HG02981 (cell line): Measurements from ENCODE around the gene SNX8.
"Not testable (repeated sequence)": the region's sequence is repeated elsewhere in the genome, so short reads cannot be mapped to it uniquely, and the experiment has no call there.

Experiments used
- ATAC-seq: cut with Tn5 transposase; IDR thresholded peaks from one replicate; pipeline ENCODE4 v1.9.1; 2021; ENCODE audit warnings: mild to moderate bottlenecking, moderate library complexity; ENCODE audit not compliant: unreplicated experiment

SNX8 gene

DNA sequence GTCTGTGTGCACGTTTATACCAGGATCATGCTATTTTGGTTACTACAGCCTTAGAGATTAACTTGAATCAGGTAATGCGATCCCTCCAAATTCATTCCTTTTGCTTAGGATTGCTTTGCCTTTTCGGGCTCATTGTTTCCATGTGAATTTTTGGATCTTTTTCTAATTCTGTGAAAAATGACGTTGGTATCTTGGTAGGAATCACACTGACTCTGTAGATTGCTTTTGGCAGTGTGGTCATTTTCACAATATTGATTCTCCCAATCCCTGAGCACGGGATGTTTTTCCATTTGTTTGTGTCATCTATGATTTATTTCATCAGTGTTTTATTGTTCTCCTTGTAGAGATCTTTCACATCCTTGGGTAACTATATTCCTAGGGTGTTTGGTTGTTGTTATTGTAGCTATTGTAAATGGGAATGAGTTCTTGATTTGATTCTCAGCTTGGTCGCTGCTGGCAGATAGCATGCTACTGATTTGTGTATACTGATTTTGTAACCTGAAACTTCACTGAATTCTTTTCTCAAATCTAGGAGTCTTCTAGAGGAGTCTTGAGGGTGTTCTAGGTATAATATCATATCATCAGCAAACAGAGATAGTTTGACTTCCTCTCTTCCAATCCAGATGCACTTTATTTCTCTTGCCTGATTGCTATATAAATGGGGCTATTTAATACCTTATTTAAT, 18.2 kb downstream of the SNX8 start:
- no peak for ATAC-seq

DNA sequence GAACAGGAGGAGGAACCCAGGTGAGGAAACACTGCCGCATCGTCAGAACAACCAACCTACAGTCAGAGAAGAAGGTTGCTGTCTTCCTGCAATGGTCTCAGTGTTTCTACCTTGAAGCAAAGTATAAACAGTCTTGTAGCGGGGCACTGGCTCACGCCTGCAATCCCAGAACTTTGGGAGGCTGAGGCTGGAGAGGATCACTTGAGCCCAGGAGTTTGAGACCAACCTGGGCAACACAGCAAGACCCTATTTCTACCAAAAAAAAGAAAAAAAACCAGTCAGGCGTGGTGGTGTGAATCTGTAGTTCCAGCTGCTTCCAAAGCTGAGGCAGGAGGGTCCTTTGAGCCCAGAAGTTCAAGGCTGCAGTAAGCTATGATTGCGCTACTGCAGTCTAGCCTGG, 23.4 kb downstream of the SNX8 start:
- ATAC-seq: no peak

DNA sequence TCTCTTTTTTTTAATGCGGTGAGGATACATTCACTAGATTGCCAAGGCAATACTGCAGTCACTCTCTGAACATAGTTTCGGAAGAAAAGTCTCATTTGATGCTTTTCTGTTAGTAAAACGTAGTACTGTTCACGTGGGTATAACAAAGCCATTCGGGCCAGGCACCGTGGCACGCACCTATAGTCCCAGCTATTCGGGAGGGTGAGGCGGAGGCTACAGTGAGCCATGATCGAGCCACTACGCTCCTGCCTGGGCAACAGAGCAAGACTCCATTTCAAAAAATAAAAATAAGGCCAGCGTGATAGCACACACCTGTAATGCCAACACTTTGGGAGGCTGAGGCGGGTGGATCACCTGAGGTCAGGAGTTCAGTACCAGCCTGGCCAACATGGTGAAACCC, 24.6 kb downstream of the SNX8 start:
- no peak for ATAC-seq

DNA sequence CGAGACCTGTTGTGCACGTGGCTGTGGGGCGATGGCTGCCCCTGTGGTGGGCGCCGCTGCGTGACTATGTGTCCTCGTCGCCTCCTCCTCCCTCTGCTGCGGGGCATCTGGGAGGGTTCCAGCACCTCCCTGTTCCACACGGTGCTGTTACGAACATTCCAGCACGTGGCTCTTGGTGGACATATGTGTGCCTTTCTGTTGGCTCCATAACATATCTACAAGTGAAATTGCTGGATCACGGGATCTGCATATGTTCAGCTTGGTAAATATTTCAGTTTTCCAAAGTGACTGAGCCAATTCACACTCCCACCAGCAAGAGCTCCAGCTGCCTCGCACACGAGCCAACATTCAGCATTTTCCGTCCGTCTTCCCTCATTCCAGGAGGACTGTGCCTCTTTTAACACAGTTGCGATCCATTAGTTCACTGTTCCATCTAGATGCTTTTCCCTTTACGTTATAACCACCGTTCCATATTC, 25.1 kb downstream of the SNX8 start:
- no peak for ATAC-seq

DNA sequence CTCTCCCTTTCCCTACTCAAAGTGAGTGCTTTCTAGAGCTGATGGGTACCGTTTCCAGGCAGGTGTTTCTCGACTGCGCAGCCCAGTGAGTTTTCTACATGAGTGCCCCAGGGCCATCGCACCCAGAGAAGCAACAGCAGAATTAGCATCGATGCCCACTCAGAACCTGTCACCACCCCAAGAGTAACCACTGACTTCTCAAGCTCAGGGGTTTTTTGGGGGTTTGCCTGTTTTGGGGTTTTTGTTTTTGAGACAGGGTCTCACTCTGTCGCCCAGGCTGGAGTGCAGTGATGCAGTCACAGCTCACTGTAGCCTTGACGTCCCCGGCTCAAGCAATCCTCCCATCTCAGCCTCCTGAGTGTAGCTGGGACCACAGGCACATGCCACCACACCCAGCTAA, 25.7 kb downstream of the SNX8 start:
- peak; percentile 60 for ATAC-seq

DNA sequence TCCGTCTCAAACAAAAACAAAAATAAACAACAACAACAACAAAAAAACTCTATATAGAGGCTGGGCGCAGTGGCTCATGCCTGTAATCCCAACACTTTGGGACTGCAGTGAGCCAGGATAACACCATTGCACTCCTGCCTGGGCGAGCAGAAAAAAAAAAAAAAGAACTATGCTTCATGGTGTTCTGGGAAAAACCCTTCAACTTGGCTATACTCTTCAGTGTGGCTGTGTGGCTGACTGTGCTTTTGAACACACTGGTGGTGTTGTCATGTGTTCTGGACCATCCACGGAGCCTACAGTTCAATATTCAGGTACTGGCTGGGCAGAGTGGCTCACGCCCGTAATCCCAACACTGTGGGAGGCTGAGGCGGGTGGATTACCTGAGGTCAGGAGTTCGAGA, 26.5 kb downstream of the SNX8 start:
- no peak for ATAC-seq

DNA sequence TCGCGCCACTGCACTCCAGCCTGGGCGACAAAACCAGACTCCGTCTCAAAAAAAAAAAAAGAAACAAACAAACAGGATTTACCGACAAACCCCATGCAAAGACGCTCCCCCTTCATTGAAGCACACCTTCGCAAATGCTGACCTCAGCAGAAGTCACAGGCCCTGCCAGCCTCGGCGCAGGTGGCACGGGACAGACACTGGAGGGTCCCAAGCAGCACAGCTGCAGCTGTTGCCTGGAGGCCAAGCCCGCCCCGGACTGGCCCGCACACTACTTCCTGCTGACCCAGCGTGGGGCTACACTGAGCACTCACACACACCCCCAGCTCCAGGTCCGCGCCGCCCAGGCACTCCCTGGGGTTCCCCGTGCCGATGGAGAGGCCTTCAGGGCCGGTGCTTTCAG, 31.2 kb downstream of the SNX8 start:
- ATAC-seq: no peak

DNA sequence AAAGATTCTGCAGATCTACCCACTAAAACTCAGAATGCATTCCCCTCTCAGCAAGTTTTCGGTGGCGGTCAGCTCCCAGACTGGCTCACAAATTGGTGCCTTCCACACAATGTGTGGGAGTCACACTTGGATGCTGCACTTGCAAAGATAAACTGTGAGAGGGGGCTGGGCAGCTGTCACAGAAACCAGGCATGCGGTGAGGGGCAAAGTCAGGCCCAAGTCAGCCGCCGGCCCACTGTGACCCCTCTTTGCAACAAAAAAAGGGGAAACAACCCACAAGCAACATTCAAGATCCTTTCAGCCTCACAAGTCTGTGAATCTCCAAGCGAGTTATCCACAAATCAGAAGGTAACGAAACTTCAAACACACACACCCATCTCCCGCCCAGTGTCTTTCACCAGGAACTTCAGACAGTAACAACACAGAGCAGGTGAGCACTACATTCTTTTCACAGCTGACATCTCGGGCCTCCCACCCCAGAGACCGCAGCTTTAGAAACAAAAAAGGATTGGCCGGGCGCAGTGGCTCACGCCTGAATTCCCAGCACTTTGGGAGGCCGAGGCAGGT, 32.0 kb downstream of the SNX8 start:
- ATAC-seq: no peak

DNA sequence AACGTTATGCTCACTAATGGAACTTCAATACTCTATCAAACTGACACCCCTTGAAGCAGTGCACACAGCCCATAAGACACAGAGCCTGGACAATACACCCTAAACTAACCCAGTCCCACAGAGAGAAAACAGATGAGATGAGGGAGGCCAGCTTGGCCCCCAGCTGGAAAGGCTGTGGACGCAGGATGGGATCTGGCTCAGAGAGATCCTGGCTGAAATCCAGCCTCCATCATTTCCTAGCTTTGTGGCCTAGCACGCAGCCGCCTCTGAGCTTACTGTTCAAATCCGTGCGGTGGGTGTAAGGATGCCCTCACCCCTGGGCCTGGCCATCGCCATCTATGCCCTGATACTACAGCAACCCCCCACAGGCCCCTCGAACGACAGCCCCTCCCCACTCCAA, 32.7 kb downstream of the SNX8 start:
- ATAC-seq: no peak

DNA sequence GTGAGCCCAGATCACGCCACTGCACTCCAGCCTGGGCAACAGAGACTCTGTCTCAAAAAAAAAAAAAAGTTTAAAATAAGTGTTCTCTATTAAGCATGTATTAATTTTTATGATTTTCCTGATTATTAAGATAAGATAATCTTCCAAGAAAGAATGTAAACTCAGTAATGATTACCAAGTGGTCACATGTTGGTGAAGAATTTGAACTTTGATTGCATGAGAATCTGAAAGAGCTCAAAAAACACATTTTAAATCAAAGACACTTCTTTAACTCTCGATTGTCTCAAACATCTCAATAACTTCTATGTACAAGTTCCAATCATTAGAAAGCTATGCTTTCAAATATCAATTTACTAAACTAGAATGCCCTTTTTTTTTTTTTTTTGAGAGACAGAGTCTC, 33.8 kb downstream of the SNX8 start:
- ATAC-seq: no peak

DNA sequence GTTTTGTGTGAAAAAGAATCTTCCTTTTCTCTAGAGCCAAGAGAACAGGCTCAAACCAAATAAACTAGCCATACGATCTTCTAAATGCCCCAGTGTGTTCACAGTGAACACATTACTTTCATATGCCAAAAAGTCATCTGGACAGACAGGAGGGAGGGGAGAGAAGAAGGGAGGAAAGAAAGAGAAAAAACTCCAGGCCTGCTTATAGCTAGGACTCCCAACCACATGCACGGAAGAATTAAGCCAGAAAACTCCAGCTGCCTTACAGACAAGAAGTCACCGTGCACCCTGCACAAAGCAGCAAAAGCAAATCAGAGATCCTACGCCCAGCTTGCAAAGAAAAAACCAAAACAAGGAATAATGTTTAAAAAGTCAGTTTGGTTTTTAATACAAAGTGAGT, 34.3 kb downstream of the SNX8 start:
- no peak for ATAC-seq

DNA sequence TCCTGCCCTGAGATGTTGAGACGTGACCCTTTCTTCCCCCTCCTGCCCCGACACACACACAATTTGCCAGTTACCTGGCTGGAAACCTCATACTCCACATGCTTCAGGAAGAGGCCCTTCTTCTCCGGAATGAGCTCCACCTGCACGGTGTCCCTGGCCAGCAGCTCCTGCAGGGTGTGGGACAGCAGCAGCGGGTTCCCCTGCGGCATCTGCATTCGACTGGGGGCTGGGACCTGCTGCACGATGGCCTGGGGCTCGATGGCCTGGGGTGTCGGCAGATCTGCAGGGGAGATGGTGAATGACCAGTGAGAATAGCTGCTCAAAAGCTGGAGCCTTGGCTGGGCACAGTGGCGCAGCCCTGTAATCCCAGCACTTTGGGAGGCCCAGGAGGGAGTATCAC, 36.2 kb downstream of the SNX8 start:
- no peak for ATAC-seq

DNA sequence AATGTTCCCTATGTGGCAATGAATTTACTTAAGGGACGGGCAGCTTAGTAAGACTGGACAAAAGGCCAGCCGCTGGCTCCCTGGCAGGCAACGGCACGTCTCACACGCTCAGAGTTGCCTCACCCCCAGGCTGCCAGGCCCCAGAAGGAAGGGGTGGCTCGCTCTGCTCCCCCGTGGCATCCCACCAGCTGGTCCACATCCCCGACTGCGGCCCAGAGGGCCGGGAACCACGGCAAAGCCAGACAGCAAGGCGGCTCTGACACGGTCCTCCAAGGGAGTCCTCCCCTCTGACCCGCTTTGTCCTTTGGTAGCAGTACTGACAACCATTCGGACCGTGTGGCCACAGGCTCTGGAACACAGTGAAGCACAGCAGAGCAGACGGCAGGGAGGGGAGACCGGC, 38.1 kb downstream of the SNX8 start:
- no peak for ATAC-seq

DNA sequence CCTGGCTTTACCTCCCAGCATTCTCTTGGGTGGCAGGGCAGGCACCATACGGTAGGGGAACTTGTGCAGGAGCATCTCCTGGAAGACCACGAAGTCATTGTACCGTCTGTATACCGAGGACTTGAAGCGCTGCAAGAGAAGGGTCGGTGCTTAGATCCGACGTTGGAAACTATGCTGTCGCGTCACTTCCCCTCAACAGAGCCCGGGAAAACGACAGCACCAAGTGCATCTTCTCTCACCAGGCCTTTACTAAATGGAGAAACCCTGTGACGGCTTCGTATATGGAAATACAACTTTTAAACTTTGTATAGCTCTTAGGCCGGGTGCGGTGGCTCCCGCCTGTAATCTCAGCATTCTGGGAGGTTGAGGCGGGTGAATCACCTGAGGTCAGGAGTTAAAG, 39.1 kb downstream of the SNX8 start:
- no peak for ATAC-seq

DNA sequence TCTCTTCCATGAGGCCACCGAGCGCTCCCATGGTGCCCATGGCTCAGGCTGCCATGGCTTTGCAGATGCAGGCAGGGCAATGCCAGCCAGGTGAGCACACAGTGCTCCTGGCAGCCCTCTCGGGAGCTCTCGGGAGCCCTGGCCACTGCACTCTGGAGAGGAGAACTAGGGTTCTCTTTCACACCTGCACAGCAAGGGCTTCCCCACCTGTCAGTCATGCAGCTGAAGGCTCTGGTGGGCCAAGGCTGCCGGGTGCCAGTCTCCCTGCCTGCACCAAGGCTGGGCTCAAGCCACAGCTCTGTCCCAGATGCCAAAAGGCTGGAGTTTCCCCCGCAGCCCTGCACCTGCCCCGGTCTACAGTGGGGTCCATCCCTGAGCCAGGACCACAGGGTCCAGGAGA, 39.6 kb downstream of the SNX8 start:
- no peak for ATAC-seq

DNA sequence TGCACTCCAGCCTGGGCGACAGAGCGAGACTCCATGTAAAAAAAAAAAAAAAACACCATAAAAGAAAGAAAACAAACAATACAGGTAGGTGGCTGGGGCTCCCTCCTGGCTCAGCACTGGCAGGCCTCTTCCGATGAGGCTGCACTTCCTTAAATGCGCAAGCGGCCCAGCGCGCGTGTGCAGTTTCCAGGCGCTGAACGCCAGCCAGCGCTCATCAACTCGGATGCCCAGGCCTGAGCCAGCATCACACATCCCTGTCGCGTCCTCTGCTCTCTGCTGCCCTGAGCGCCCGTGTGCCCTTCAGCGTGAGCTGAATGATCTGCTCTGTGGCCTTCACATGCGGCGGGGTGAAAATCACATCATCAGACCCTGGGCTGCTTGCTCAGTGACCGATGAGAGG, 40.4 kb downstream of the SNX8 start:
- no peak for ATAC-seq

DNA sequence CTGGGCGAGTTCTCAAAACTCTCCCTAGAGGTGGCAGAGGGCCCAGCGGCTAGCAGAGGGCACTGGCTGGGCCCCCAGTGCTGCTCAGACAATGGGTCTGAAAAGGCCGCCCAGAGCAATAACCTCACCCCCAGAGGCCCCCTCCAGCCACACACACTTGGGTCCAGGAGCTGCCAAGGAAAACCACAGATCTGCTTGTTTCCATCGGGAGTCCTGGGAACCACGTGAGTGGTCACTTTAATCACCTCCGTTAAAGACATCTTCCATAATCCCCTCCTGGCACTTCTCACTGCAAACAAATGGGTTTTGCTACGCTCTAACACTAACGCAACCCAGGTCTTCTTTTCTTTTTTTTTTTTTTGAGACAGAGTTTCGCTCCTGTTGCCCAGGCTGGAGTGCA, 42.2 kb downstream of the SNX8 start:
- ATAC-seq: no peak

DNA sequence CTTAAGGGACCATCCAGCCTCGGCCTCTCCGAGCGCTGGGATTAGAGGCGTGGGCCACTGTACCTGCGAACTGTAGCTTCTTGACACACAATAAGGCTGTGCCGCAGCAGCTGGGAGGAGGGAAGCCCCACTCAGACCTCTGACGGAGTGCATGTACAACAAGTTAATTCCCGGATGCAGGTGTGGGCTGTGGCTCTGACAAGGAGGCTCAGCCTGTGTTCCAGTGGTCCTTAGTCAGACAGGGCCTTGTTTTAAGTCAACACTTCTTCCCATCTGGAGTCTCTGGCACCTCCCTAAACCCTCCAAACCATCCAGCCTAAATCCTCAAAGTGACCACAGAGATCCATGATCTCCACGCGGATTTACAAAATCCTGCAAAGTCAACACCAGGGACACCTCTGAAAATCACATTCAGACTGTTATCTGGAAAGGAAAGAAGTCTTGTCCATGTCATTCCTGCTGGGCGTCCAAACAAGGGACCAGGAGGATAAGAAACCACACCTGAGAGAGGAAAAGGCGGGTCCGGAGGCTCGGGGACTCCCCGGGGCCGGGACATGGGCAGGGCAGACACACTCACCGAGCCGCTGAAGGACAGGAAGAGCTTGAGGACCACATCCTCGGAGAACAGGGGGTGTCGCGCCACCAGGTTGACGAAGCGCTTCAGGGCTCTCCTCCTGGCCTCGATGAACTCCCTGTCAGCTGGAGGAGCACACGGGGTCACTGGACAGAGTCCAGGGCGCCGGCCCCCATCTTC, 42.8 kb downstream of the SNX8 start:
- no peak for ATAC-seq

DNA sequence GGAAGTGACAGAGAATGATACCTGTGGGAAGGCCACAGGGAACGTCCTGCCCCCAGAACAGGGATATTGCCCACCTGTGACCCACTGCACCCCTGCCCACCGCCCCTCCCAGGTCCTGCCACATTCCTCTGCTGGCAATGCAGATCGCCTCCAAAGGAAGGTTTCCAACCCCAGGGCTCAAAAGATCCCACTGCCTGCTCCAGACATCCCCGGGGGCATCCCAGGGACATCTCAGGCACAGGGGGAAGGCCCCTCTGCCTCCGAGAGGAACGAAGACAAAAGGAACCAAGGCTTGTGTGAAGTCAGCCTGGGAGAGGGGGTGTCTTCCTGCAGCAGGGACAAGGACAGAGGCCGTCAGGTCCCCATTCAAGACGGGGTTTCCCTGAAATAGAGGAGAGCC, 43.7 kb downstream of the SNX8 start:
- ATAC-seq: no peak

DNA sequence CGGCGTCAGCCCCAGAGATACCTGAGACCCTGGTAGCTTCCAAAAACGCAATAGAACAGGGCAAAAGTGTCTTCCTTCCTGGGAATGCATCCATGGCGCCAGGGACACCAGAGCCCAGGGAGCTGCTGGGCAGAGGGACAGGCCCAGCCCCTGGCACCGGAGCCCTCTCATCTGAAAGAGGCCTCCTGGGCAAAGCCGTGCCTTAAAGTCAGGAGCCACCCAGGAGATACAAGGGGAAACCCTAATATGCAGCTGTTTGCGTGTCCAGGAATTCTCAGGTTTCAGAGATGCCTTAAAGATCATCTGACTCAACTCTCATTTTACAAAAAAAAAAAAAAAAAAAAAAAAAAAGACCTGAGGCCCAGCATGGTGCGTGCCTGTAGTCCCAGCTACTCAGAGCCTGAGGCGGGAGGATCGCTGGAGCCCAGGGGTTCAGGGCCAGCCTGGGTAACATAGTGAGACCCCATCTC, 44.2 kb downstream of the SNX8 start:
- no peak for ATAC-seq

DNA sequence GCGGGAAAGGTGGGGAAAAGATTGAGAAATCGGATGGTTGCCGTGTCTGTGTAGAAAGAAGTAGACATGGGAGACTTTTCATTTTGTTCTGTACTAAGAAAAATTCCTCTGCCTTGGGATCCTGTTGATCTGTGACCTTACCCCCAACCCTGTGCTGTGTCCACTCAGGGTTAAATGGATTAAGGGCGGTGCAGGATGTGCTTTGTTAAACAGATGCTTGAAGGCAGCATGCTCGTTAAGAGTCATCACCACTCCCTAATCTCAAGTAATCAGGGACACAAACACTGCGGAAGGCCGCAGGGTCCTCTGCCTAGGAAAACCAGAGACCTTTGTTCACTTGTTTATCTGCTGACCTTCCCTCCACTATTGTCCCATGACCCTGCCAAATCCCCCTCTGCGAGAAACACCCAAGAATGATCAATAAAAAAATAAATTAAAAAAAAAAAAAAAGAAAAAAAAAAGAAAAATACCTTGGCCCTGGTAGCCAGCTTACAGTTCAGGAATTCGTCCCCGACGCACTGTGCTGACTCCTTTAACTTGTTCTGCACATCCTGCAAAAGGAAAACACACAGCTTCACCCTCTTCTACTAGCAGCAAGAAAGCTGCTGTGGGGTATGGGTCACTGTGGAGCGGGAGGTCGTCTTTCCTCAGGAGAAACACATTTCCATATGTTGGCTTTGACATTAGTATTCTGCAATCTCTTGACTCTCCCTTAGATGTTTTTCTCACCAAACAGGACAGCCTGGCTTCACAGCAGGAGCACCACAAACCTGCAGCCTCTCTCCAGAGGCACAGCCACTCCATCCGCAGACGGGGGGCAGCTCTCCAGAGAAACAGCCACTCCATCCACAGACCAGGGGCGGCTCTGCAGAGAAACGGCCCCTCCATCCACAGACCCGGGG, 44.9 kb downstream of the SNX8 start:
- ATAC-seq: not testable (repeated sequence)
